Keratinocyte (primary cell): ENCODE data around the gene LRRC42. TPM values are rescaled to one million over a fixed set of nuclear protein-coding genes. Genes with fewer than 3 reads are reported as not detected.

ENCODE experiments used
- DNase-seq: peaks from one replicate; pipeline ENCODE4 v3.0.0-alpha.2; 2011; ENCODE audit warnings: low read depth, missing footprints, low spot score
- FAIRE-seq: peaks from 2 replicates; lab custom pipeline; 2011; peaks lifted over from hg19 to GRCh38; lab: Jason Lieb, UNC
- H2AFZ ChIP-seq: 2 replicates; pipeline ENCODE4 v1.6.0; 2012; ENCODE audit warnings: low read length, control low read depth, inconsistent platforms; ENCODE audit not compliant: control insufficient read depth
- H3K27ac ChIP-seq: 2 replicates; pipeline ENCODE4 v1.5.1; 2011; ENCODE audit warnings: low read length; ENCODE audit not compliant: control insufficient read depth, insufficient read depth
- H3K27me3 ChIP-seq: 3 replicates; pipeline ENCODE4 v1.6.0; 2011; ENCODE audit warnings: low read length; ENCODE audit not compliant: control insufficient read depth, insufficient read depth; ENCODE audit errors: extremely low read depth
- H3K36me3 ChIP-seq, 2 experiments: 2 replicates in 1 of 2; 3 replicates in 1 of 2; pipeline ENCODE4 v1.5.1; 2011; ENCODE audit warnings: low read length in 2 of 2, mild to moderate bottlenecking in 1 of 2; ENCODE audit not compliant: control insufficient read depth in 2 of 2, insufficient read depth in 2 of 2; ENCODE audit errors: extremely low read depth in 1 of 2
- H3K4me1 ChIP-seq: 3 replicates; pipeline ENCODE4 v1.5.1; 2011; ENCODE audit warnings: low read length; ENCODE audit not compliant: control insufficient read depth, insufficient read depth; ENCODE audit errors: extremely low read depth
- H3K4me2 ChIP-seq: 3 replicates; pipeline ENCODE4 v1.6.0; 2011; ENCODE audit warnings: low read depth, low read length; ENCODE audit not compliant: control insufficient read depth, insufficient read depth; ENCODE audit errors: extremely low read depth
- H3K4me3 ChIP-seq, 3 experiments: fragments of 200-600 bp in 1 of 3; sonication (generic) in 1 of 3; 2 replicates in 2 of 3; 3 replicates in 1 of 3; pipeline ENCODE4 v1.5.1; 2011 to 2016; ENCODE audit warnings: low read length in 3 of 3, mild to moderate bottlenecking in 3 of 3, control low read depth in 2 of 3, inconsistent platforms in 1 of 3, low read depth in 1 of 3, mixed read lengths in 1 of 3, mixed run types in 1 of 3, moderate library complexity in 1 of 3; ENCODE audit not compliant: control insufficient read depth in 2 of 3, insufficient read depth in 2 of 3; ENCODE audit errors: extremely low read depth in 1 of 3
- H3K79me2 ChIP-seq: 2 replicates; pipeline ENCODE4 v1.6.0; 2012; ENCODE audit warnings: low read length; ENCODE audit not compliant: control insufficient read depth, insufficient read depth
- H3K9ac ChIP-seq: 3 replicates; pipeline ENCODE4 v1.6.0; 2011; ENCODE audit warnings: low read length; ENCODE audit not compliant: control insufficient read depth, insufficient read depth; ENCODE audit errors: extremely low read depth
- H3K9me1 ChIP-seq: 3 replicates; pipeline ENCODE4 v1.6.0; 2011; ENCODE audit warnings: low read length; ENCODE audit not compliant: control insufficient read depth, insufficient read depth; ENCODE audit errors: extremely low read depth
- H3K9me3 ChIP-seq: 2 replicates; pipeline ENCODE4 v1.5.1; 2012; ENCODE audit warnings: low read depth, low read length; ENCODE audit not compliant: control insufficient read depth
- H4K20me1 ChIP-seq: 3 replicates; pipeline ENCODE4 v1.6.0; 2011; ENCODE audit warnings: low read length; ENCODE audit not compliant: control insufficient read depth, insufficient read depth; ENCODE audit errors: extremely low read depth
- EZH2 ChIP-seq: IDR thresholded peaks from one replicate; pipeline ENCODE4 v1.6.1; 2012; ENCODE audit warnings: inconsistent platforms, mild to moderate bottlenecking, low read length, moderate library complexity
- dilution Hi-C: fragments of 300-500 bp; cut with MboI; formaldehyde crosslinking; loops from one replicate; pipeline ENCODE4 v1.7.0; 2020; ENCODE audit warnings: low sequenced_read_pairs; ENCODE audit not compliant: extremely low pct_ligation_motif_present
- polyA plus RNA-seq, 5 experiments: library from polyadenylated mRNA; depleted of rRNA in 3 of 5; stranded (reverse) in 3 of 5; stranded (forward) in 1 of 5; unstranded in 1 of 5; fragments of >200 nt; gene quantifications; 1 replicate in 1 of 5; 2 replicates in 3 of 5; 3 replicates in 1 of 5; pipeline versions ENCODE4 v1.2.1 to v1.2.3, GENCODE V29; 2011 to 2012; ENCODE audit warnings: missing spikeins in 2 of 5, low read depth in 1 of 5, low replicate concordance in 1 of 5
- TF ChIP-seq, protein P1 (sequence below), 3 experiments: IDR thresholded peaks in 1 of 3; conservative IDR thresholded peaks in 1 of 3; optimal IDR thresholded peaks in 1 of 3; 2 replicates in 2 of 3; 3 replicates in 1 of 3; pipeline versions ENCODE3 to v1.5.1; 2011; ENCODE audit warnings: low read length in 3 of 3, mild to moderate bottlenecking in 3 of 3, moderate library complexity in 2 of 3, control low read depth in 1 of 3, inconsistent platforms in 1 of 3; ENCODE audit not compliant: insufficient read depth in 2 of 3; ENCODE audit errors: extremely low read depth in 1 of 3

LRRC42 gene
- polyA plus RNA-seq, 1 donor (not counting 4 experiments of a cell fraction or from before 2014, with no cell fraction given) = 61.8 TPM

DNA sequence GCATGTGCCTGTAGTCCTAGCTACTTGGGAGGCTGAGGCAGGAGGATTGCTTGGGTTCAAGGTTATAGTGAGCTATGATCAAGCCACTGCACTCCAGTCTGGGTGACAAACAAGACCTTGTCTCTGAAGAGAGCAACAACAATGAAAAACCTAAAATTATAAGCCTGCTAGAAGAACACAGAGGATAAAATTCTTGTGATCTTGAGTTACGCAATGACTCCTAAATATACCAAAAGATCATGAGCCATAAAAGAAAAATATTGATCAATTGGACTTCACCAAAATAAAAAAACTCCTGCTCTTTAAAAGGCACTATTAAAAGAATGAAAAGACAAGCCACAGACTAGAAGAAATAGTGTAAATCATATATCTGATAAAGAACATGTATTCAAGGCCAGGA is 49.5 kb downstream of the LRRC42 start:
- no peak for DNase-seq
- FAIRE-seq = no peak
- Histone ChIP-seq H3K4me2 (no peak overlapping the region), H3K27ac (no peak overlapping the region), H3K9ac (no peak overlapping the region), H3K4me3 (no peak overlapping the region), H3K79me2 (no peaks in the 10 kb centered on the region), H2AFZ (no peak overlapping the region), H3K9me3 (no peaks in the 10 kb centered on the region), H3K9me1 (no peaks in the 10 kb centered on the region), H3K4me1 (peaks cover 5% of the 10 kb centered on the region), H3K27me3 (no peaks in the 10 kb centered on the region), H3K36me3 (no peaks in the 10 kb centered on the region), H4K20me1 (no peaks in the 10 kb centered on the region)
- dilution Hi-C loops = no loop called here
- TF ChIP-seq, protein P1, sequence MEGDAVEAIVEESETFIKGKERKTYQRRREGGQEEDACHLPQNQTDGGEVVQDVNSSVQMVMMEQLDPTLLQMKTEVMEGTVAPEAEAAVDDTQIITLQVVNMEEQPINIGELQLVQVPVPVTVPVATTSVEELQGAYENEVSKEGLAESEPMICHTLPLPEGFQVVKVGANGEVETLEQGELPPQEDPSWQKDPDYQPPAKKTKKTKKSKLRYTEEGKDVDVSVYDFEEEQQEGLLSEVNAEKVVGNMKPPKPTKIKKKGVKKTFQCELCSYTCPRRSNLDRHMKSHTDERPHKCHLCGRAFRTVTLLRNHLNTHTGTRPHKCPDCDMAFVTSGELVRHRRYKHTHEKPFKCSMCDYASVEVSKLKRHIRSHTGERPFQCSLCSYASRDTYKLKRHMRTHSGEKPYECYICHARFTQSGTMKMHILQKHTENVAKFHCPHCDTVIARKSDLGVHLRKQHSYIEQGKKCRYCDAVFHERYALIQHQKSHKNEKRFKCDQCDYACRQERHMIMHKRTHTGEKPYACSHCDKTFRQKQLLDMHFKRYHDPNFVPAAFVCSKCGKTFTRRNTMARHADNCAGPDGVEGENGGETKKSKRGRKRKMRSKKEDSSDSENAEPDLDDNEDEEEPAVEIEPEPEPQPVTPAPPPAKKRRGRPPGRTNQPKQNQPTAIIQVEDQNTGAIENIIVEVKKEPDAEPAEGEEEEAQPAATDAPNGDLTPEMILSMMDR (optimal IDR thresholded peaks at IDR 0.05 in 1 of 3, IDR thresholded peaks at IDR 0.05 in 1 of 3, conservative IDR thresholded peaks at IDR 0.05 in 1 of 3; ENCODE audit: extremely low read depth in 1 of 3, insufficient read depth in 2 of 3, low read length in 3 of 3) = no peak
- TF ChIP-seq EZH2 = no peak

DNA sequence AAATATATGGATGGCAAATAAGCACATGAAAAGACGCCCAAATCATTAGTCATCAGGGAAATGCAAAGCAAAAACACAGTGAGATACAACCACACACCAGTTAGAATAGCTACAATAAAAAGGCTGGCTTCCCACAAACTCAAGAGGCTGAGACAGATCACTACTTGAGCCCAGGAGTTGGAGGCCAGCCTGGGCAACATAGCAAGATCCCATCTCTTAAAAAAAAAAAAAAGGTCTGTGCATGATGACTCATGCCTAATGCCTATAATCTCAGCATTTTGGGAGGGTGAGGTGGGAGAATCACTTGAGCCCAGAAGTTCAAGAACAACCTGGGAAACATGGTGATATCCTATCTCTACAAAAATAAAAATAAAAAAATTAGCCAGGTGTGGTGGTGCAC is 52.1 kb downstream of the LRRC42 start:
- H3K36me3 ChIP-seq = no peaks in the 10 kb centered on the region
- dilution Hi-C loops = no loop called here
- no peak for DNase-seq
- no peaks in the 10 kb centered on the region for H3K79me2 ChIP-seq
- H3K9ac ChIP-seq = no peak overlapping the region
- peaks cover 8% of the 10 kb centered on the region for H3K4me1 ChIP-seq
- H3K4me2 ChIP-seq = no peak overlapping the region
- no peak for FAIRE-seq
- H3K9me3 ChIP-seq = no peaks in the 10 kb centered on the region
- no peak overlapping the region for H3K27ac ChIP-seq
- TF ChIP-seq EZH2 = no peak
- TF ChIP-seq, protein P1 (optimal IDR thresholded peaks at IDR 0.05 in 1 of 3, IDR thresholded peaks at IDR 0.05 in 1 of 3, conservative IDR thresholded peaks at IDR 0.05 in 1 of 3; ENCODE audit: extremely low read depth in 1 of 3, insufficient read depth in 2 of 3, low read length in 3 of 3) = no peak
- H2AFZ ChIP-seq = no peak overlapping the region
- H3K9me1 ChIP-seq = no peaks in the 10 kb centered on the region
- H4K20me1 ChIP-seq = no peaks in the 10 kb centered on the region
- H3K27me3 ChIP-seq = no peaks in the 10 kb centered on the region
- H3K4me3 ChIP-seq = no peak overlapping the region
